HUDEP-2 (cell line): Measurements from ENCODE around the gene DLX1.
"Not testable (repeated sequence)": the region's sequence is repeated elsewhere in the genome, so short reads cannot be mapped to it uniquely, and the experiment has no call there.

Source experiments
- DNase-seq, 76 experiments: peaks; one replicate each; lab custom pipeline; 2025; ENCODE audit not compliant: unreplicated experiment in 76 of 76; lab: John Stamatoyannopoulos, UW

DLX1 gene

GRCh38 chr2:172085460-172086159, at the start of gene DLX1:
TSS of gene DLX1 (plus strand) at chr2:172085507. CDS start at chr2:172085678, 171 bp downstream.
- DNase-seq = no peak

DNA sequence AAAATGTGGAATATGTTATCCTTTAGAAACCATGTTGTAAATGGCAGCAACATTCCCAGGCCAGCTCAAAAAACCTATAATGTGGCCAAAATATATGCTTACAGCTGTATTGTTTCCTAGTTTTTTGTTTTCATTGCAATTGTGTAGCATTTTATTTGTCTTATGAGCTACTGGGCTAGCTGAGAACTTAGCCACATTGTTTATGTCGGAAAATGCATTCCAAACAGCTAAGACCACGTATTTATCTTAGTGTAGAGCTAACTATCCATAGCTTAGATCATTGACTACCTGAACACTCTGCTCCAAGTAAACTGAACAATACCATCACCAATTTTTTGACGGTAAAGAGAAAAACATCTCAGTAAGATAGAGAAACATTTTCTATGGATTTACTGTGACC, 47.2 kb upstream of the DLX1 start:
- DNase-seq = no peak

- DNase-seq = no peak
Measured at GRCh38 chr2:172038604-172039003, 46.7 kb upstream of the DLX1 start.

GRCh38 chr2:172039011-172039704, 46.1 kb upstream of the DLX1 start:
- DNase-seq = no peak

DNA sequence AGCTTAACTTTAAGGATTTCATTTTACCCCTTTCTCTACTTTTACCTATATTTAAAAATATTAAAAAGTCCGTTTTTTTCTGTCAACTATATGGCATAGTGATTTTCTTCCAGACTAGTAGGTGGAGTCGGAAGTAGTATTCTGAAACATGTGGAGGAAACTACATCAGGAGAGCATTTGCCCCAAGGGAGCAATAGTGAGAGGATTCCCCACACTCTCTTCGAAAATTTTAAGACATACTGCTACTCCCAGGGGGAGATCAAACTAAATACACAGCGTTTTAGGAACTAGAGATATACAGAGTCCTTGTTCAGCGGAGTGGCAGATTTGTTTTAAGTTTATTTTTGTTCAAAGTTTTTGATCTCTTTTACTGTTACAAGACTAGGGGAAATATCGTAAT, 45.0 kb upstream of the DLX1 start:
- DNase-seq = no peak

DNA sequence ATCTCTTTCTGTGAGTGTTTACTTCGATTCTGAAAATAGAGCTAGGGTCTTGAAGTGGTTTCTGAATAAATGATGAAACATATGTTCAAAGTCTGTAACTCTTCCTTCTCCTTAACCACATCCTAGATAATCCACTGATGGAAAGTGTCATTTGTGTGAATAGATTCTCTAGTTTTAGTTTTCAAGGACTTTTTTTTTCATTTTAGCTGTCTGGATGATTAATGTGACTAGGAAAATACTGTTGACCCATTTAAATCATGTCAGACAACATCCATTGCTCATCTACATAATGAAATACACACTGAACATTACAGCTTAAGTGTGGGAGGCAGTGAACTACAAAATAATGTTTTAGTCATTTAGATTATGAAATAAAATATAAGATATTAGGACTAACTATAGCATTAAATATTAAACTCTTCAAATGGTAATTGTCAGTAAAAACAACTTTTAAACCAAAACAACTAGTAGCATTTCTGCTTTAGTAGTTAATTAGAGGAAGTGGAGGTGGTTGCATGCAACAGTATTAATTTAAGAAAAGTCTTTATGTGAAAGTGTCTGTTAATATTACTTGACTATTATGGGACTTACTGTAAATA, 39.1 kb upstream of the DLX1 start:
- DNase-seq = no peak

GRCh38 chr2:172046866-172047565, 38.3 kb upstream of the DLX1 start:
- no peak for DNase-seq

DNA sequence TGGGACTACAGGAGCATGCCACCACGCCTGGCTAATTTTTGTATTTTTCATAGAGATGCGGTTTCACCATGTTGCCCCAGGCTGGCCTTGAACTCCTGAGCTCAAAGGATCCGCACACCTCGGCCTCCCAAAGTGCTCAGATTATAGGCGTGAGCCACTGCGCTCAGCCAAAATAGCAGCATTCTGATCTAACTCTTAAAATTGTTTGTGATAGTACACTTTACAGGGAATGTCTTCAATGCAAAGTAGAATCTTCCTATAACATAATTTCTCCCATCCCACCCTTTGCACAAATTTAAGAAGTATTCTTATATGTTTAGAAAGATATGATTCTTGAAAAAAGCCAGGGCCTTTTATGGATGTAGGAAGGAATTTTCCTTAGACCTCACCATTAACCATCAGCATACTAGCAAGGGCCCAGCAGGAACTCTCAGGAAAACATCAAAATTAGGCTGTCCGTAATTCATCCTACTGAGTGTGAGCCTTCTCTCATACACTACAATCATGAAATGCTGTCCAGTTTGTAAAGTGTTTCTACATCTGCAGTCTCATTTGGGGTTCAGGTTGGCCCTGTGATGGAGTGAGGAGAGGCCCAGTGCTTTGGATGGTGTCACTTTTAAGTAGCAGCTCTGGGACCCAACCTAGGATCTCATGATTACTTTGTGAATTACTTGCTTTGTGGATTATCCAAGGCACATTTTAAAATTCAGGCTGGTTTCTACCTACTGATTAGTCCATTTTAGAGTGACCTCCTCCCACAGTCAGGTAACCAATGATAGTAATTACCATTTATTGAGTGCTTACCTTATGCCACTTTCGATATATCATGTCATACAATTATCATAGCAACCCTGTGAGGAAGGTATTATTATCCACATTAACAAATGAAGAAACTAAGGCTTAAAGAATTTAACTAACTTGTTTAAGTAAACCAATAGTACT, 37.5 kb upstream of the DLX1 start:
- DNase-seq = no peak

GRCh38 chr2:172048508-172049503, 36.5 kb upstream of the DLX1 start:
- DNase-seq = peak in 5 of 76 experiments; percentile 1 to 28 (median 9)

- DNase-seq = no peak
Measured at GRCh38 chr2:172049567-172050120, 35.7 kb upstream of the DLX1 start.

GRCh38 chr2:172050479-172051125, 34.7 kb upstream of the DLX1 start:
- DNase-seq = no peak

DNA sequence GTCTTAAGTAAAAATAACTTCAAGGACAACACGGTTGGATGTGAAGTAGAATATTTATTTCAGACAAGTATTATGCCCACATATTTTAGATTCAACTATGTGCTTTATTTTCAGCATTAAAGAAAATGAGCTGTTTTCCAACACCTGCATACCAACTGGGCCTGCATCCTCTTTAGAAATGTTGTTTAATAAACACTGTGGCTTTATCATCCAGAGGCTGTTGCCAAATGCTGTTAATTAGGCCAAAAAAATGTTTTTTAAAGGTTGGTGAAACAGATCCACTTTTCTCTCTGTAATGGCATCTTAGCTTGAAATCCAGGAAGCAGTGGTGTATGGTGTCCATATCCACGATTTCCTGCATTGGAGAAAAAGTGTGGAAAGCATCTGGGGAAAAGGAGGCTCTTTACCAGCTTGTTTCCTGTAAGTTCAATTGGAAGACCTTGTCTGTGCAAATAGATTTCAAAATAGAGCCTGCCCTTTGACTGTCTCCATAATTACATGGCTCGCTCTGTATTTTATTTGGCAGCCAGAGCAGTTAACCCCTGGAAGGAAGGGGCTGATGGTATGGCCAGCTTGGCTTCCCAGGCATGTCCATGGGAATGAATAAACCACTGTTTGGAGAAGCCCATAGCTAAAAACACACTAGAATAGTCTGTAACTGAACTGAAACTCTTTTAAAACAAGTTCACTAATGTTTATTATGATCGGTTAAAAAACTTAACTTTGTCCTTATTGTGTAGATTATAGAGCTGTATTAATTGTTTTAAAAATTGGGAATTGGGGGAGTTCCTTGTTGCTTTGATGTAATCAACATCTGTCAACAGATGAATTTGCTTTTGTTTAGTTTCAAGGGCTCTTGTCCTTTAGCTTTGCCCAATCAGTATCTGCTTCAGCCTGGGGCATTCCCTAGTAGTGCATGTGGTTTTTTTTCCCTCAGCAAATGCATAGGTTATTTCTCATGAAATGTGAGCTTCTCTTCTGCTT, 33.0 kb upstream of the DLX1 start:
- no peak for DNase-seq

GRCh38 chr2:172053486-172053885, 31.8 kb upstream of the DLX1 start:
- DNase-seq = no peak

DNA sequence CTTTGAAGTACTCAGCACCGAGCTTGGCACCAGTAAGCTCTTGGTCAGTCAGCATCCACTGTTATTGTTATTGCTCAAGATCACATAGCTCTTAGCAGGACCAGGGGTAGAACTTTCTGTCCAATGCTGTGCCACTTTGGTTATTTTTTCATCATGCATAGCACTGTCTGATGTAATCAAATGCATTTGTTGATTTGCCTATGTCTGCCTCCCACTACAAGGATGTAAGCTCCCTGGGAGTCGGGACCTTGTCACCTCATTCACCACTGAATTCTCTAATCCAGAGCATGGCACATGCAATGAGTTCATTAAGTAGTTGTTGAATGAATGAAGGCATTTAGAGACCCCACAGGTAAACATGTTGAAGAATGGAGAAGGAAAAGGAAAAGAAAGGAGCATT, 29.0 kb upstream of the DLX1 start:
- DNase-seq = no peak

- DNase-seq = no peak
Measured at GRCh38 chr2:172058660-172059059, 26.6 kb upstream of the DLX1 start.

GRCh38 chr2:172060118-172060517, 25.2 kb upstream of the DLX1 start:
- DNase-seq = not testable (repeated sequence)

GRCh38 chr2:172062402-172063004, 22.8 kb upstream of the DLX1 start:
- no peak for DNase-seq
